ENCODE measurements around the gene RECK. TPM values are rescaled to one million over a fixed set of nuclear protein-coding genes. Genes with fewer than 3 reads are reported as not detected.
A peak's percentile ranks its signal among the peaks of the same experiment; 100 is the strongest.
"Not testable (repeated sequence)": the region's sequence is repeated elsewhere in the genome, so short reads cannot be mapped to it uniquely, and the experiment has no call there.

RECK gene
- 11.1 TPM for total RNA-seq (ENCODE audit: unreplicated experiment)
- long read RNA-seq, partial matches to known transcripts: 3 of 18 reads
- long read RNA-seq, other reads (novel, unspliced or antisense): 15 of 18 reads

- H3K4me1 Mint-ChIP-seq (ENCODE audit: low read depth, unreplicated experiment): peaks cover 9% of the 10 kb centered on the region
- peak; percentile 97 for DNase-seq
- H3K27me3 Mint-ChIP-seq (ENCODE audit: unreplicated experiment): peaks cover 2% of the 10 kb centered on the region
- H3K4me3 Mint-ChIP-seq (ENCODE audit: unreplicated experiment): peak within 1 kb of the TSS; percentile 97
- H3K9me3 Mint-ChIP-seq (ENCODE audit: unreplicated experiment): peaks cover 1% of the 10 kb centered on the region
- TF ChIP-seq, protein P1, sequence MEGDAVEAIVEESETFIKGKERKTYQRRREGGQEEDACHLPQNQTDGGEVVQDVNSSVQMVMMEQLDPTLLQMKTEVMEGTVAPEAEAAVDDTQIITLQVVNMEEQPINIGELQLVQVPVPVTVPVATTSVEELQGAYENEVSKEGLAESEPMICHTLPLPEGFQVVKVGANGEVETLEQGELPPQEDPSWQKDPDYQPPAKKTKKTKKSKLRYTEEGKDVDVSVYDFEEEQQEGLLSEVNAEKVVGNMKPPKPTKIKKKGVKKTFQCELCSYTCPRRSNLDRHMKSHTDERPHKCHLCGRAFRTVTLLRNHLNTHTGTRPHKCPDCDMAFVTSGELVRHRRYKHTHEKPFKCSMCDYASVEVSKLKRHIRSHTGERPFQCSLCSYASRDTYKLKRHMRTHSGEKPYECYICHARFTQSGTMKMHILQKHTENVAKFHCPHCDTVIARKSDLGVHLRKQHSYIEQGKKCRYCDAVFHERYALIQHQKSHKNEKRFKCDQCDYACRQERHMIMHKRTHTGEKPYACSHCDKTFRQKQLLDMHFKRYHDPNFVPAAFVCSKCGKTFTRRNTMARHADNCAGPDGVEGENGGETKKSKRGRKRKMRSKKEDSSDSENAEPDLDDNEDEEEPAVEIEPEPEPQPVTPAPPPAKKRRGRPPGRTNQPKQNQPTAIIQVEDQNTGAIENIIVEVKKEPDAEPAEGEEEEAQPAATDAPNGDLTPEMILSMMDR (IDR thresholded peaks at IDR 0.05; ENCODE audit: partially characterized antibody, unreplicated experiment): no peak
- H3K27ac Mint-ChIP-seq (ENCODE audit: unreplicated experiment): peak within 1 kb of the TSS; percentile 90
- H3K36me3 Mint-ChIP-seq (ENCODE audit: unreplicated experiment): no peaks in the 10 kb centered on the region
Observed at GRCh38 chr9:36036780-36037548, at the start of gene RECK. Gene RECK, plus strand, starts transcription at chr9:36036913. Its CDS starts 86 bp downstream, at chr9:36036999.

- no peak overlapping the region for H3K27ac Mint-ChIP-seq (ENCODE audit: unreplicated experiment)
- H3K4me3 Mint-ChIP-seq (ENCODE audit: unreplicated experiment): no peak overlapping the region
- H3K27me3 Mint-ChIP-seq (ENCODE audit: unreplicated experiment): no peaks in the 10 kb centered on the region
- TF ChIP-seq, protein P1 (IDR thresholded peaks at IDR 0.05; ENCODE audit: partially characterized antibody, unreplicated experiment): no peak
- no peaks in the 10 kb centered on the region for H3K36me3 Mint-ChIP-seq (ENCODE audit: unreplicated experiment)
- peaks cover 3% of the 10 kb centered on the region for H3K9me3 Mint-ChIP-seq (ENCODE audit: unreplicated experiment)
- no peaks in the 10 kb centered on the region for H3K4me1 Mint-ChIP-seq (ENCODE audit: low read depth, unreplicated experiment)
- DNase-seq: no peak
Observed at GRCh38 chr9:35990155-35990554, 46.6 kb upstream of the RECK start.

- not testable (repeated sequence) for H3K4me1 Mint-ChIP-seq (ENCODE audit: low read depth, unreplicated experiment); H3K36me3 Mint-ChIP-seq (ENCODE audit: unreplicated experiment); H3K27me3 Mint-ChIP-seq (ENCODE audit: unreplicated experiment); H3K4me3 Mint-ChIP-seq (ENCODE audit: unreplicated experiment); H3K27ac Mint-ChIP-seq (ENCODE audit: unreplicated experiment); DNase-seq; H3K9me3 Mint-ChIP-seq (ENCODE audit: unreplicated experiment)
Observed at GRCh38 chr9:35993136-35993535, 43.6 kb upstream of the RECK start.

DNA sequence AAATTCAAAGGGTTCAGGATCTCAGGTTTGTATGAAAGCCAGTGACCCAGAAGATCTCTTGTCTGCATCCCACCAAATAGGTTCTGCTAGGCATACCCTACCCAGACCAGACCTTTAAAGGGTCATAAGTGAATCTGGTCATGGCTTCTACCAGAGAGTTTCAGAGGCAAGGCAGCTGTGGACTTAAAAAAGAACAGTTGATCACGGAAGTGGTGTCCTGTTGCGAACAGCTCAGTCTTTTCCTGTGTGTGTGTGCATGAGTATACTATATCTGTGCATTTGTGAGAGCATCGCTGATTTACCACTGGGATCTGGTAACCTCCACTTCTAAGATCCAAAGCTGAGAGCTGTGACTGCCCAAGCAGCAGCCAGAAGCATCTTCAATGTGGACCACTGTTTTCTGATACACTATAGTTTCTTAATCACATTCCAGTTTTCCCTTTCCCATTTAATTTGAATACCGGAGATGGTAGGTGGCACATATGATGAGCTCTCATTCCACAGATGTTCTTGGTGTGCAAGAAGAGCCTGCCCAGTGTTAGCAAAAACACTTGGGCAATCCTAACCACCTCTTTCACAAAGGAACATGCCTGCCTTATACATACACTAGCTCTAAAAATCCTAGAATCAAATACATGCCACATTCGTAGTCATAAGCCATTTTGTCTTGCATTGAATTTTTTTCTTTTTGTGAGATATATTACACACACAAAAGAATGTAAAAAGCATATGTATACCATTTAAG, 42.6 kb upstream of the RECK start:
- Mint-ChIP-seq H3K9me3 (ENCODE audit: unreplicated experiment) (peaks cover 3% of the 10 kb centered on the region), H3K27me3 (ENCODE audit: unreplicated experiment) (no peaks in the 10 kb centered on the region), H3K4me1 (ENCODE audit: low read depth, unreplicated experiment) (no peaks in the 10 kb centered on the region), H3K27ac (ENCODE audit: unreplicated experiment) (no peak overlapping the region), H3K4me3 (ENCODE audit: unreplicated experiment) (no peak overlapping the region), H3K36me3 (ENCODE audit: unreplicated experiment) (no peaks in the 10 kb centered on the region)
- TF ChIP-seq, protein P1 (IDR thresholded peaks at IDR 0.05; ENCODE audit: partially characterized antibody, unreplicated experiment): no peak
- DNase-seq: no peak

DNA sequence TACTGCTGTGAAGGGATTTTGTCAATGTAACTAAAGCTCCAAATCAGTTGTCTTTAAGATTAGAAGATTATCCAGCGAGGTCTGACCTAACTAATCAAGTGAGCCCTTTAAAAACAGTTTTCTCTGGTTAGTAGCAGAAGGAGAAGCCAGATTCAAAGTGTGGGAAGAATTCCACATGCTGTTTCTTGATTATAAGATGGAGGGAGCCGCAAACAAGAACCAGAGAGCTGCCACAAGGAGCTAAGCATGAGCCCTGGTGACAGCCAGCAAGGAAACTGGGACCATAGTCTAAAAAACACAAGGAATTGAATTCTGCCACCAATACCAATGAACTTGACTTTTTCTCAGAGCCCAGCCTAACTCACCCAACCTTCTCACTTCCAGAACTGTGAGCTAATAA, 41.8 kb upstream of the RECK start:
- H3K36me3 Mint-ChIP-seq (ENCODE audit: unreplicated experiment): no peaks in the 10 kb centered on the region
- no peaks in the 10 kb centered on the region for H3K4me1 Mint-ChIP-seq (ENCODE audit: low read depth, unreplicated experiment)
- no peak for DNase-seq
- no peak overlapping the region for H3K4me3 Mint-ChIP-seq (ENCODE audit: unreplicated experiment)
- H3K27ac Mint-ChIP-seq (ENCODE audit: unreplicated experiment): no peak overlapping the region
- H3K9me3 Mint-ChIP-seq (ENCODE audit: unreplicated experiment): peaks cover 3% of the 10 kb centered on the region
- H3K27me3 Mint-ChIP-seq (ENCODE audit: unreplicated experiment): no peaks in the 10 kb centered on the region
- TF ChIP-seq, protein P1 (IDR thresholded peaks at IDR 0.05; ENCODE audit: partially characterized antibody, unreplicated experiment): no peak
